Measurements from ENCODE around the gene C3orf20.

Gene C3orf20

GRCh38 chr3:14793858-14794234 is 118.9 kb downstream of the C3orf20 start:
- TF ChIP-seq CTBP1 (IDR thresholded peaks at IDR 0.05; ENCODE audit: borderline replicate concordance) (no peak), ZNF384 (IDR thresholded peaks at IDR 0.05) (no peak), ELF4 (IDR thresholded peaks at IDR 0.05) (no peak), L3MBTL2 (conservative IDR thresholded peaks at IDR 0.05) (no peak), SUZ12 (IDR thresholded peaks at IDR 0.05) (no peak), PKNOX1 (IDR thresholded peaks at IDR 0.05) (no peak), LEF1 (IDR thresholded peaks at IDR 0.05; ENCODE audit: borderline replicate concordance) (no peak), HDGF (IDR thresholded peaks at IDR 0.05; ENCODE audit: borderline replicate concordance) (no peak), TARDBP (IDR thresholded peaks at IDR 0.05) (no peak), FOXM1 (IDR thresholded peaks at IDR 0.05; ENCODE audit: borderline replicate concordance) (no peak), ARNT (IDR thresholded peaks at IDR 0.05) (no peak), SP1 (IDR thresholded peaks at IDR 0.05) (no peak), NFRKB (IDR thresholded peaks at IDR 0.05) (no peak), FOXK2 (IDR thresholded peaks at IDR 0.05) (no peak)
- no peak for DNase-seq (ENCODE audit: extremely low spot score)
- ChIA-PET CTCF (interaction anchor here (1.0 kb wide), 1 partner anchor 9 kb away, joined by 12 read pairs; no protein-coding TSS in a partner anchor), POLR2A (no interaction called here)

- TF ChIP-seq FOXK2 (IDR thresholded peaks at IDR 0.05) (no peak), LEF1 (IDR thresholded peaks at IDR 0.05; ENCODE audit: borderline replicate concordance) (no peak), ARNT (IDR thresholded peaks at IDR 0.05) (no peak), TARDBP (IDR thresholded peaks at IDR 0.05) (no peak), SP1 (IDR thresholded peaks at IDR 0.05) (no peak), L3MBTL2 (conservative IDR thresholded peaks at IDR 0.05) (no peak)
- no peak for DNase-seq (ENCODE audit: extremely low spot score)
- ChIA-PET POLR2A (no interaction called here), CTCF (no interaction called here)
These were observed 119.5 kb downstream of the C3orf20 start for GRCh38 chr3:14794435-14794834.

GRCh38 chr3:14795996-14796395 is 121.1 kb downstream of the C3orf20 start:
- TF ChIP-seq FOXA1 (IDR thresholded peaks at IDR 0.05) (no peak), FOXK2 (IDR thresholded peaks at IDR 0.05) (no peak), L3MBTL2 (conservative IDR thresholded peaks at IDR 0.05) (no peak), SUZ12 (IDR thresholded peaks at IDR 0.05) (no peak), ELF4 (IDR thresholded peaks at IDR 0.05) (no peak), HDGF (IDR thresholded peaks at IDR 0.05; ENCODE audit: borderline replicate concordance) (no peak), ZNF384 (IDR thresholded peaks at IDR 0.05) (no peak)
- ChIA-PET POLR2A (no interaction called here), CTCF (interaction anchor here (0.8 kb wide), 1 partner anchor 15 kb away, joined by 5 read pairs; no protein-coding TSS in a partner anchor)

GRCh38 chr3:14796403-14797077 is 121.6 kb downstream of the C3orf20 start:
- no peak for DNase-seq (ENCODE audit: extremely low spot score)
- POLR2A ChIA-PET: no interaction called here
- CTCF ChIA-PET: no interaction called here
- TF ChIP-seq PKNOX1 (IDR thresholded peaks at IDR 0.05): peak; percentile 65; the same call in 1 of the 2 replicates
- TF ChIP-seq L3MBTL2 (conservative IDR thresholded peaks at IDR 0.05): no peak
- TF ChIP-seq TARDBP (IDR thresholded peaks at IDR 0.05): no peak
- TF ChIP-seq NFRKB (IDR thresholded peaks at IDR 0.05): no peak
- TF ChIP-seq CTBP1 (IDR thresholded peaks at IDR 0.05; ENCODE audit: borderline replicate concordance): no peak
- no peak for TF ChIP-seq FOXA1 (IDR thresholded peaks at IDR 0.05)

More at GRCh38 chr3:14795996-14796395, 121.1 kb downstream of the C3orf20 start:
- no peak for DNase-seq (ENCODE audit: extremely low spot score)

GRCh38 chr3:14797731-14798130 is 122.8 kb downstream of the C3orf20 start:
- TF ChIP-seq FOXA1 (IDR thresholded peaks at IDR 0.05) (no peak), SUZ12 (IDR thresholded peaks at IDR 0.05) (no peak), NFRKB (IDR thresholded peaks at IDR 0.05) (no peak), ARNT (IDR thresholded peaks at IDR 0.05) (no peak), SP1 (IDR thresholded peaks at IDR 0.05) (no peak), CTBP1 (IDR thresholded peaks at IDR 0.05; ENCODE audit: borderline replicate concordance) (no peak), PKNOX1 (IDR thresholded peaks at IDR 0.05) (no peak), LEF1 (IDR thresholded peaks at IDR 0.05; ENCODE audit: borderline replicate concordance) (no peak), FOXM1 (IDR thresholded peaks at IDR 0.05; ENCODE audit: borderline replicate concordance) (no peak), TARDBP (IDR thresholded peaks at IDR 0.05) (no peak), FOXK2 (IDR thresholded peaks at IDR 0.05) (no peak), ZNF384 (IDR thresholded peaks at IDR 0.05) (no peak), BHLHE40 (IDR thresholded peaks at IDR 0.05; ENCODE audit: borderline replicate concordance) (no peak), HDGF (IDR thresholded peaks at IDR 0.05; ENCODE audit: borderline replicate concordance) (no peak), ELF4 (IDR thresholded peaks at IDR 0.05) (no peak), L3MBTL2 (conservative IDR thresholded peaks at IDR 0.05) (no peak)
- ChIA-PET POLR2A (no interaction called here), CTCF (interaction anchor here (1.2 kb wide), 1 partner anchor 16 kb away, joined by 4 read pairs; no protein-coding TSS in a partner anchor)
- DNase-seq (ENCODE audit: extremely low spot score): no peak

- ChIA-PET CTCF (interaction anchor here (1.2 kb wide), 1 partner anchor 17 kb away, joined by 4 read pairs; no protein-coding TSS in a partner anchor), POLR2A (no interaction called here)
- TF ChIP-seq ARNT (IDR thresholded peaks at IDR 0.05) (no peak), ELF4 (IDR thresholded peaks at IDR 0.05) (no peak), HDGF (IDR thresholded peaks at IDR 0.05; ENCODE audit: borderline replicate concordance) (no peak), CTBP1 (IDR thresholded peaks at IDR 0.05; ENCODE audit: borderline replicate concordance) (no peak), SUZ12 (IDR thresholded peaks at IDR 0.05) (no peak), NFRKB (IDR thresholded peaks at IDR 0.05) (no peak), LEF1 (IDR thresholded peaks at IDR 0.05; ENCODE audit: borderline replicate concordance) (no peak), FOXK2 (IDR thresholded peaks at IDR 0.05) (no peak), FOXA1 (IDR thresholded peaks at IDR 0.05) (no peak), ZNF384 (IDR thresholded peaks at IDR 0.05) (no peak), FOXM1 (IDR thresholded peaks at IDR 0.05; ENCODE audit: borderline replicate concordance) (no peak), PKNOX1 (IDR thresholded peaks at IDR 0.05) (no peak), BHLHE40 (IDR thresholded peaks at IDR 0.05; ENCODE audit: borderline replicate concordance) (no peak), TARDBP (IDR thresholded peaks at IDR 0.05) (no peak), L3MBTL2 (conservative IDR thresholded peaks at IDR 0.05) (no peak), SP1 (IDR thresholded peaks at IDR 0.05) (no peak)
- DNase-seq (ENCODE audit: extremely low spot score): no peak
These were observed 123.3 kb downstream of the C3orf20 start for GRCh38 chr3:14798231-14798630.
